Measurements from ENCODE around the gene PCDH9. TPM values are rescaled to one million over a fixed set of nuclear protein-coding genes. Genes with fewer than 3 reads are reported as not detected.

PCDH9 gene
- total RNA-seq, 1 donor from 2014 or later: 0.26 TPM

GRCh38 chr13:66826398-66826797 lies 403.7 kb downstream of the PCDH9 start:
- no peak for DNase-seq (ENCODE audit: low read depth)
- Histone ChIP-seq H3K36me3 (ENCODE audit: control insufficient read depth, insufficient read depth, low read length) (no peaks in the 10 kb centered on the region), H3K4me3 (ENCODE audit: low read depth, low read length) (no peak overlapping the region), H3K27me3 (ENCODE audit: control insufficient read depth, insufficient read depth, low read length) (no peaks in the 10 kb centered on the region)
- no peak for FAIRE-seq
- no peak for TF ChIP-seq CTCF (IDR thresholded peaks at IDR 0.05; ENCODE audit: insufficient read depth, low read length, severe bottlenecking)

GRCh38 chr13:66821551-66821950 lies 408.6 kb downstream of the PCDH9 start:
- no peaks in the 10 kb centered on the region for H3K27me3 ChIP-seq (ENCODE audit: control insufficient read depth, insufficient read depth, low read length)
- FAIRE-seq (no peak), DNase-seq (ENCODE audit: low read depth) (no peak)

GRCh38 chr13:66811455-66811854 lies 418.7 kb downstream of the PCDH9 start:
- FAIRE-seq: no peak
- DNase-seq (ENCODE audit: low read depth): no peak
- no peaks in the 10 kb centered on the region for H3K36me3 ChIP-seq (ENCODE audit: control insufficient read depth, insufficient read depth, low read length)
- TF ChIP-seq CTCF (IDR thresholded peaks at IDR 0.05; ENCODE audit: insufficient read depth, low read length, severe bottlenecking): no peak
- no peaks in the 10 kb centered on the region for H3K27me3 ChIP-seq (ENCODE audit: control insufficient read depth, insufficient read depth, low read length)
- H3K4me3 ChIP-seq (ENCODE audit: low read depth, low read length): no peak overlapping the region

More at GRCh38 chr13:66821551-66821950, 408.6 kb downstream of the PCDH9 start:
- TF ChIP-seq CTCF (IDR thresholded peaks at IDR 0.05; ENCODE audit: insufficient read depth, low read length, severe bottlenecking): no peak
- Histone ChIP-seq H3K4me3 (ENCODE audit: low read depth, low read length) (no peak overlapping the region), H3K36me3 (ENCODE audit: control insufficient read depth, insufficient read depth, low read length) (no peaks in the 10 kb centered on the region)

- no peak for TF ChIP-seq CTCF (IDR thresholded peaks at IDR 0.05; ENCODE audit: insufficient read depth, low read length, severe bottlenecking)
- no peak overlapping the region for H3K4me3 ChIP-seq (ENCODE audit: low read depth, low read length)
- FAIRE-seq: no peak
Measured at GRCh38 chr13:66809485-66809884, 420.7 kb downstream of the PCDH9 start.

GRCh38 chr13:66807251-66807650 lies 422.9 kb downstream of the PCDH9 start:
- H3K4me3 ChIP-seq (ENCODE audit: low read depth, low read length): no peak overlapping the region
- no peak for FAIRE-seq
- no peaks in the 10 kb centered on the region for H3K27me3 ChIP-seq (ENCODE audit: control insufficient read depth, insufficient read depth, low read length)
- no peaks in the 10 kb centered on the region for H3K36me3 ChIP-seq (ENCODE audit: control insufficient read depth, insufficient read depth, low read length)
- no peak for TF ChIP-seq CTCF (IDR thresholded peaks at IDR 0.05; ENCODE audit: insufficient read depth, low read length, severe bottlenecking)
- no peak for DNase-seq (ENCODE audit: low read depth)

More at GRCh38 chr13:66809485-66809884, 420.7 kb downstream of the PCDH9 start:
- no peak for DNase-seq (ENCODE audit: low read depth)
- Histone ChIP-seq H3K27me3 (ENCODE audit: control insufficient read depth, insufficient read depth, low read length) (no peaks in the 10 kb centered on the region), H3K36me3 (ENCODE audit: control insufficient read depth, insufficient read depth, low read length) (no peaks in the 10 kb centered on the region)

GRCh38 chr13:66805657-66806056 lies 424.5 kb downstream of the PCDH9 start:
- Histone ChIP-seq H3K36me3 (ENCODE audit: control insufficient read depth, insufficient read depth, low read length) (no peaks in the 10 kb centered on the region), H3K27me3 (ENCODE audit: control insufficient read depth, insufficient read depth, low read length) (no peaks in the 10 kb centered on the region), H3K4me3 (ENCODE audit: low read depth, low read length) (no peak overlapping the region)
- DNase-seq (ENCODE audit: low read depth) (no peak), FAIRE-seq (no peak)
- TF ChIP-seq CTCF (IDR thresholded peaks at IDR 0.05; ENCODE audit: insufficient read depth, low read length, severe bottlenecking): no peak

Data from bronchial epithelial cell (primary cell).